H1 (cell line): ENCODE data around the gene DDR2. TPM values are rescaled to one million over a fixed set of nuclear protein-coding genes. Genes with fewer than 3 reads are reported as not detected.

Experiments used
- CTCF ChIA-PET: fragments of 300-600 bp; sonication (Branson Sonifier 250); formaldehyde crosslinking; loops from one replicate; lab custom pipeline; 2021; ENCODE audit not compliant: partially characterized antibody; lab: Charles Lee
- POLR2A ChIA-PET: fragments of 300-600 bp; sonication (Branson Sonifier 250); formaldehyde crosslinking; loops from one replicate; lab custom pipeline; 2021; ENCODE audit warnings: inconsistent platforms; ENCODE audit not compliant: partially characterized antibody; lab: Charles Lee
- DNase-seq, 2 experiments: peaks; one replicate each; pipeline versions ENCODE4 v3.0.0 to v3.0.0-alpha.2; 2010 to 2022; ENCODE audit warnings: low spot score in 2 of 2, low read depth in 1 of 2, mixed read lengths in 1 of 2
- FAIRE-seq: peaks from 2 replicates; lab custom pipeline; 2011; peaks lifted over from hg19 to GRCh38; lab: Jason Lieb, UNC
- H2AFZ ChIP-seq: 2 replicates; pipeline ENCODE4 v1.8.1; 2012; ENCODE audit warnings: low read length, inconsistent platforms
- H2AK5ac ChIP-seq: 2 replicates; pipeline ENCODE4 v1.6.1; 2013; ENCODE audit warnings: low read depth, low read length
- H2BK120ac ChIP-seq: replicated peaks from 2 replicates; pipeline ENCODE3; 2013; ENCODE audit warnings: low read depth, low read length, inconsistent platforms
- H2BK12ac ChIP-seq: 2 replicates; pipeline ENCODE4 v1.6.1; 2013; ENCODE audit warnings: low read depth, low read length
- H2BK15ac ChIP-seq: 2 replicates; pipeline ENCODE4 v1.6.1; 2013; ENCODE audit warnings: low read length
- H2BK20ac ChIP-seq: 2 replicates; pipeline ENCODE4 v1.6.1; 2013; ENCODE audit warnings: low read length
- H2BK5ac ChIP-seq: 2 replicates; pipeline ENCODE4 v1.6.1; 2013; ENCODE audit warnings: low read depth, low read length
- H3K14ac ChIP-seq: 2 replicates; pipeline ENCODE4 v1.6.1; 2013; ENCODE audit warnings: inconsistent platforms; ENCODE audit not compliant: insufficient read length
- H3K18ac ChIP-seq: 2 replicates; pipeline ENCODE4 v1.6.1; 2013; ENCODE audit warnings: low read length; ENCODE audit errors: extremely low read depth
- H3K23ac ChIP-seq: 2 replicates; pipeline ENCODE4 v1.6.1; 2013; ENCODE audit warnings: inconsistent platforms; ENCODE audit not compliant: insufficient read length
- H3K23me2 ChIP-seq: 2 replicates; pipeline ENCODE4 v1.6.1; 2013; ENCODE audit warnings: low read depth, low read length
- H3K27ac ChIP-seq: 2 replicates; pipeline ENCODE4 v1.6.1; 2011; ENCODE audit warnings: low read depth, low read length, inconsistent platforms
- H3K27me3 ChIP-seq, 4 experiments: replicated peaks in 1 of 4; 1 replicate in 1 of 4; 2 replicates in 3 of 4; pipeline versions ENCODE4 v1.6.1 to v1.8.1; 2011 to 2013; ENCODE audit warnings: low read length in 3 of 4, mild to moderate bottlenecking in 3 of 4, inconsistent platforms in 2 of 4, mixed read lengths in 2 of 4, moderate library complexity in 1 of 4; ENCODE audit not compliant: control insufficient read depth in 3 of 4, insufficient read depth in 3 of 4; ENCODE audit errors: extremely low read depth in 1 of 4
- H3K36me3 ChIP-seq, 4 experiments: 2 replicates each; pipeline versions ENCODE4 v1.6.1 to v1.8.1; 2011 to 2013; ENCODE audit warnings: mild to moderate bottlenecking in 4 of 4, low read length in 3 of 4, moderate library complexity in 2 of 4, control low read depth in 1 of 4, inconsistent platforms in 1 of 4; ENCODE audit not compliant: insufficient read depth in 4 of 4, control insufficient read depth in 2 of 4
- H3K4ac ChIP-seq: replicated peaks from 2 replicates; pipeline ENCODE3; 2013; ENCODE audit warnings: low read length, low read depth, mixed read lengths, inconsistent platforms; ENCODE audit not compliant: insufficient read length
- H3K4me1 ChIP-seq, 4 experiments: replicated peaks in 1 of 4; 1 replicate in 1 of 4; 2 replicates in 3 of 4; pipeline versions ENCODE4 v1.6.1 to v1.8.1; 2011 to 2013; ENCODE audit warnings: low read length in 3 of 4, inconsistent platforms in 2 of 4, mixed read lengths in 1 of 4; ENCODE audit not compliant: insufficient read depth in 4 of 4, control insufficient read depth in 3 of 4
- H3K4me2 ChIP-seq, 2 experiments: 2 replicates each; pipeline versions ENCODE4 v1.6.1 to v1.8.1; 2011 to 2013; ENCODE audit warnings: low read depth in 2 of 2, low read length in 2 of 2, control low read depth in 1 of 2, inconsistent platforms in 1 of 2, mild to moderate bottlenecking in 1 of 2; ENCODE audit not compliant: insufficient read depth in 1 of 2
- H3K4me3 ChIP-seq, 4 experiments: fragments of 200-600, 300-600 bp in 1 of 4; sonication (generic), shearing (Covaris generic), sonication (Bioruptor Twin) in 1 of 4; 2 replicates each; pipeline versions ENCODE4 v1.5.1 to v1.8.1; 2011 to 2016; ENCODE audit warnings: low read length in 4 of 4, low read depth in 3 of 4, control low read depth in 2 of 4, inconsistent platforms in 2 of 4, mild to moderate bottlenecking in 2 of 4, mixed read lengths in 1 of 4, moderate library complexity in 1 of 4; ENCODE audit not compliant: insufficient read depth in 2 of 4; ENCODE audit errors: extremely low read depth in 1 of 4
- H3K56ac ChIP-seq: replicated peaks from 2 replicates; pipeline ENCODE3; 2013; ENCODE audit warnings: low read depth, mild to moderate bottlenecking, mixed read lengths, low read length, inconsistent platforms; ENCODE audit not compliant: insufficient read length
- H3K79me1 ChIP-seq: 2 replicates; pipeline ENCODE4 v1.6.1; 2013; ENCODE audit warnings: low read depth, low read length, control low read depth
- H3K79me2 ChIP-seq, 2 experiments: 2 replicates each; pipeline versions ENCODE4 v1.6.1 to v1.8.1; 2012 to 2013; ENCODE audit warnings: low read length in 2 of 2, mild to moderate bottlenecking in 2 of 2, inconsistent platforms in 1 of 2; ENCODE audit not compliant: insufficient read depth in 2 of 2, control insufficient read depth in 1 of 2
- H3K9ac ChIP-seq, 4 experiments: replicated peaks in 1 of 4; 1 replicate in 1 of 4; 2 replicates in 3 of 4; pipeline versions ENCODE4 v1.6.1 to v1.8.1; 2011 to 2013; ENCODE audit warnings: low read depth in 3 of 4, low read length in 3 of 4, control low read depth in 2 of 4, mild to moderate bottlenecking in 2 of 4, moderate library complexity in 2 of 4, inconsistent platforms in 1 of 4; ENCODE audit errors: extremely low read depth in 1 of 4
- H3K9me3 ChIP-seq, 2 experiments: 2 replicates each; pipeline versions ENCODE4 v1.6.1 to v1.8.1; 2012 to 2013; ENCODE audit warnings: mild to moderate bottlenecking in 2 of 2, moderate library complexity in 2 of 2, control low read depth in 1 of 2, inconsistent platforms in 1 of 2, low read depth in 1 of 2, low read length in 1 of 2, mixed read lengths in 1 of 2; ENCODE audit not compliant: insufficient read depth in 2 of 2
- H4K20me1 ChIP-seq, 2 experiments: replicated peaks in 1 of 2; 2 replicates each; pipeline versions ENCODE3 to v1.8.1; 2011 to 2013; ENCODE audit warnings: inconsistent platforms in 2 of 2, low read length in 2 of 2, mild to moderate bottlenecking in 1 of 2; ENCODE audit not compliant: insufficient read depth in 2 of 2, control insufficient read depth in 1 of 2
- H4K5ac ChIP-seq: 2 replicates; pipeline ENCODE4 v1.6.1; 2013; ENCODE audit warnings: low read length, low read depth, mixed read lengths, inconsistent platforms; ENCODE audit not compliant: insufficient read length
- H4K8ac ChIP-seq: 2 replicates; pipeline ENCODE4 v1.8.0; 2013; ENCODE audit warnings: mild to moderate bottlenecking, moderate library complexity, low read length, inconsistent platforms; ENCODE audit not compliant: insufficient read depth; ENCODE audit errors: extremely low read depth
- H4K91ac ChIP-seq: replicated peaks from 2 replicates; pipeline ENCODE3; 2013; ENCODE audit warnings: low read length, mixed read lengths, inconsistent platforms; ENCODE audit not compliant: insufficient read length
- ASH2L ChIP-seq: fragments of 200-600, 300-600 bp; sonication (generic); IDR thresholded peaks from one replicate; pipeline ENCODE4 v1.7.1; 2017; ENCODE audit warnings: low read length
- BCL11A ChIP-seq, 2 experiments: IDR thresholded peaks; one replicate each; pipeline ENCODE4 v1.6.1; 2011; ENCODE audit warnings: low read depth in 2 of 2, low read length in 2 of 2, mild to moderate bottlenecking in 2 of 2
- CBX8 ChIP-seq: fragments of 300-800, 300-1000 bp; sonication (generic); IDR thresholded peaks from 2 replicates; pipeline ENCODE4 v1.7.1; 2016; ENCODE audit warnings: low read depth, low read length, borderline replicate concordance
- GTF2F1 ChIP-seq: IDR thresholded peaks from 2 replicates; pipeline ENCODE4 v1.6.1; 2012; ENCODE audit warnings: low read depth, low read length, improper control_type of control experiment, borderline replicate concordance
- JUN ChIP-seq: IDR thresholded peaks from 2 replicates; pipeline ENCODE4 v1.6.1; 2011; ENCODE audit warnings: low read depth, mild to moderate bottlenecking, improper control_type of control experiment, low read length
- KDM1A ChIP-seq: fragments of 200-600, 300-600 bp; sonication (generic); IDR thresholded peaks from 2 replicates; pipeline ENCODE4 v1.7.1; 2016; ENCODE audit warnings: mild to moderate bottlenecking, low read length, borderline replicate concordance
- PHF8 ChIP-seq: fragments of 200-600 bp; sonication (generic); conservative IDR thresholded peaks from 2 replicates; pipeline ENCODE4 v1.7.1; 2012; ENCODE audit warnings: low read depth, mild to moderate bottlenecking, inconsistent platforms, low read length, moderate library complexity
- RAD21 ChIP-seq, 2 experiments: IDR thresholded peaks in 1 of 2; conservative IDR thresholded peaks in 1 of 2; 2 replicates each; pipeline ENCODE4 v1.6.1; 2011; ENCODE audit warnings: low read depth in 2 of 2, low read length in 2 of 2, improper control_type of control experiment in 1 of 2, inconsistent platforms in 1 of 2, mild to moderate bottlenecking in 1 of 2, moderate library complexity in 1 of 2
- RXRA ChIP-seq: IDR thresholded peaks from 2 replicates; pipeline ENCODE4 v1.6.1; 2011; ENCODE audit warnings: low read depth, mild to moderate bottlenecking, low read length, moderate library complexity; ENCODE audit not compliant: insufficient read depth
- SP2 ChIP-seq: IDR thresholded peaks from 2 replicates; pipeline ENCODE4 v1.6.1; 2012; ENCODE audit warnings: mild to moderate bottlenecking, low read length, inconsistent platforms
- WGBS, 2 experiments: shearing (Covaris generic) in 1 of 2; methylation state at CpG; one replicate each; pipeline versions ENCODE4 v1.1.6 to v1.1.7; 2013 to 2015; ENCODE audit warnings: low lambda C conversion rate in 2 of 2, mixed read lengths in 2 of 2, inconsistent platforms in 1 of 2, low coverage in 1 of 2, missing lambda C conversion rate in 1 of 2; ENCODE audit not compliant: insufficient replicate concordance in 2 of 2, insufficient coverage in 1 of 2, insufficient read length in 1 of 2; ENCODE audit errors: extremely low coverage in 1 of 2, missing lambda C conversion rate in 1 of 2; 5-methylcytosine and 5-hydroxymethylcytosine counted together
- polyA plus RNA-seq, 7 experiments: library from polyadenylated mRNA; depleted of rRNA in 3 of 7; stranded (reverse) in 5 of 7; unstranded in 2 of 7; fragments of >200 nt in 5 of 7; fragments of 200-250 nt in 2 of 7; gene quantifications; 1 replicate in 5 of 7; 2 replicates in 1 of 7; 4 replicates in 1 of 7; pipeline versions ENCODE4 v1.2.1 to v1.2.3, GENCODE V29; 2011 to 2013; ENCODE audit warnings: missing spikeins in 2 of 7, mixed read lengths in 2 of 7
- total RNA-seq: library from RNA; stranded (reverse); fragmentation: NEBNext Ultra II Directional; extraction: Animal tissue kit (Norgen Biotek cat#: 25700); gene quantifications from 2 replicates; pipeline ENCODE4 v1.2.1, GENCODE V29; 2021

DDR2 gene
- total and polyA plus RNA-seq, 2 of the 8 experiments (the other 6 are each of a cell fraction or from before 2014, with no cell fraction given) = 1.00 to 2.1 TPM

- Histone ChIP-seq H3K27ac (no peak overlapping the region), H2BK12ac (no peak overlapping the region), H2AFZ (no peak overlapping the region), H3K36me3 (no peaks in the 10 kb centered on the region), H3K4ac (no peak overlapping the region), H2BK5ac (no peak overlapping the region), H2AK5ac (no peak overlapping the region), H3K23ac (no peak overlapping the region), H3K23me2 (no peaks in the 10 kb centered on the region), H3K56ac (no peak overlapping the region), H4K91ac (no peak overlapping the region), H3K4me2 (no peak overlapping the region), H3K4me1 (peaks cover 0 to 3% (median 1%) of the 10 kb centered on the region in 4 experiments; a peak in 1 of 7 replicates), H4K20me1 (no peaks in the 10 kb centered on the region), H3K9me3 (no peaks in the 10 kb centered on the region), H3K27me3 (no peaks in the 10 kb centered on the region), H3K9ac (no peak overlapping the region), H4K5ac (no peak overlapping the region), H3K18ac (no peak overlapping the region), H2BK120ac (no peak overlapping the region), H2BK20ac (no peak overlapping the region)
- CTCF ChIA-PET = interaction anchor here (0.7 to 3.7 kb wide), 2 partner anchors 11 to 35 kb away, joined by 3 to 17 read pairs; no protein-coding TSS in a partner anchor
- 82% methylated on average over 5 of the region's 5 CpGs; no CpG with 5 or more reads in 1 of the 2 experiments for WGBS, 2 experiments
- FAIRE-seq = no peak
- POLR2A ChIA-PET = no interaction called here
- DNase-seq = no peak
- TF ChIP-seq CBX8 = no peak
- no peak for TF ChIP-seq SP2
- no peak for TF ChIP-seq JUN
- no peak for TF ChIP-seq RXRA
- no peak for TF ChIP-seq ASH2L
- TF ChIP-seq BCL11A (IDR thresholded peaks at IDR 0.05; ENCODE audit: low read depth in 2 of 2, low read length in 2 of 2) = no peak
- no peak for TF ChIP-seq GTF2F1
- TF ChIP-seq KDM1A = no peak
- TF ChIP-seq RAD21 (IDR thresholded peaks at IDR 0.05 in 1 of 2, conservative IDR thresholded peaks at IDR 0.05 in 1 of 2; ENCODE audit: low read depth in 2 of 2, low read length in 2 of 2) = no peak
- TF ChIP-seq PHF8 = no peak
- TF ChIP-seq, all 59 proteins: peak for 0
- H2BK15ac ChIP-seq = no peak overlapping the region
- no peak overlapping the region for H3K14ac ChIP-seq
- H3K79me1 ChIP-seq = no peaks in the 10 kb centered on the region
- no peak overlapping the region for H4K8ac ChIP-seq
- no peak overlapping the region for H3K4me3 ChIP-seq
- H3K79me2 ChIP-seq = no peaks in the 10 kb centered on the region
These were observed 33.9 kb downstream of the DDR2 start for GRCh38 chr1:162666006-162666645.
